Measurements from ENCODE around the gene MEGF11. TPM values are rescaled to one million over a fixed set of nuclear protein-coding genes. Genes with fewer than 3 reads are reported as not detected.

MEGF11 gene
- total RNA-seq, 1 donor from 2014 or later, result 0.25 TPM

DNA sequence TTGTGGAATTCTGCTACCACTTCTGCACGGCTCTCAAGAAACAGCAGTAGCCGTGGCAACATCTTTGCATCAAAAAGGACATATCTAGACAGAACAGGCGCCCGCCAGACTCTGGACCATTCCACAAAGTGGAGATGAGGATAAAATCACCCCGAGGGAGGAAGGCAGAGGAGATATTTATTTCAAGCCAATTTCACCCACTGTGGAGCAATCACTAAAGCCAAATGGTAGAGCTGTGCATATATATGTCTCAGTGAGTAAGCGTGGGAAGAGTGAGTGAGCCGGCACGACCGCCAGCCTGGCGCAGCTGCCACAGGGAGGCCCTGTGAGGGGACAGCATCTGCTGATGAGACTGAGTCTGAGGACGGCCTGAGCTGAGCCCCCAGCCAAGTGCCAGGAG lies 111.3 kb downstream of the MEGF11 start:
- no peak overlapping the region for H3K4me3 ChIP-seq
- no peaks in the 10 kb centered on the region for H3K4me1 ChIP-seq
- no peak overlapping the region for H3K27ac ChIP-seq
- no peaks in the 10 kb centered on the region for H3K36me3 ChIP-seq
- H3K9me3 ChIP-seq, result no peaks in the 10 kb centered on the region
- no peaks in the 10 kb centered on the region for H3K27me3 ChIP-seq
- no peak for TF ChIP-seq POLR2A (IDR thresholded peaks at IDR 0.05)
- TF ChIP-seq POLR2AphosphoS5 (IDR thresholded peaks at IDR 0.05; ENCODE audit: insufficient read depth in 1 of 2, low read depth in 1 of 2), result no peak
- TF ChIP-seq, protein P1, sequence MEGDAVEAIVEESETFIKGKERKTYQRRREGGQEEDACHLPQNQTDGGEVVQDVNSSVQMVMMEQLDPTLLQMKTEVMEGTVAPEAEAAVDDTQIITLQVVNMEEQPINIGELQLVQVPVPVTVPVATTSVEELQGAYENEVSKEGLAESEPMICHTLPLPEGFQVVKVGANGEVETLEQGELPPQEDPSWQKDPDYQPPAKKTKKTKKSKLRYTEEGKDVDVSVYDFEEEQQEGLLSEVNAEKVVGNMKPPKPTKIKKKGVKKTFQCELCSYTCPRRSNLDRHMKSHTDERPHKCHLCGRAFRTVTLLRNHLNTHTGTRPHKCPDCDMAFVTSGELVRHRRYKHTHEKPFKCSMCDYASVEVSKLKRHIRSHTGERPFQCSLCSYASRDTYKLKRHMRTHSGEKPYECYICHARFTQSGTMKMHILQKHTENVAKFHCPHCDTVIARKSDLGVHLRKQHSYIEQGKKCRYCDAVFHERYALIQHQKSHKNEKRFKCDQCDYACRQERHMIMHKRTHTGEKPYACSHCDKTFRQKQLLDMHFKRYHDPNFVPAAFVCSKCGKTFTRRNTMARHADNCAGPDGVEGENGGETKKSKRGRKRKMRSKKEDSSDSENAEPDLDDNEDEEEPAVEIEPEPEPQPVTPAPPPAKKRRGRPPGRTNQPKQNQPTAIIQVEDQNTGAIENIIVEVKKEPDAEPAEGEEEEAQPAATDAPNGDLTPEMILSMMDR (IDR thresholded peaks at IDR 0.05), result no peak
- DNase-seq (ENCODE audit: extremely low spot score in 2 of 2), result no peak
- intact Hi-C loops (cut with DNase I), result no loop called here

DNA sequence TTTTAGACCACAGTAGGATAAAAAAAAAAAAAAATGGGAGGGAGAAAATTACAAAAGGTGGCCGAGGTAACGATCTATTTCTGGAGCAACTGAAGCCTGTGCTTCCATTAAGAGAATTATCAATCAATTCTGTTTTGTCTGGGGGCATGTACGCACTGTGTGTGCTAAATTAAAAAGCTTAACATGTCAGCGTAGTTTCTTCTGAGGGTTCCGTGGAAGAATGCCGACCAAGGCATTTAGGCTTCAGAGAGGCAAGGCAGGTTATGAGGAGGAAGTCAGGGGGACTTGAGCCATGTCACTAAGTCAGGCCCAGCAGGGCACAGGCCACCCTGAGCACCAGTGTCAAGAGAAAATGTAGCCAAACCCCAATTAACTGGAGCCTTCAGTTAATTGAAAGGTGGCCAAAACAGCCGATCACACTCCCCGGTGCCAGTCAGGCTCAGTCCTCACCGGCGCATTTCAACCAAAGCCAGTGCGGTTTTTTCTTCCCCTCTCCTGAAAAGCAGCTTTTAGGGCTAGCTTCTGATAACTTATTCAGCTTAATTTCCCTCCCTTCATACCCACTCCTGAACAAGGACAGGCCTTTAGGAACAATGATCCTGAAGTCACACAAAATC lies 113.9 kb downstream of the MEGF11 start:
- intact Hi-C loops (cut with DNase I), result no loop called here
- DNase-seq (ENCODE audit: extremely low spot score in 2 of 2), result no peak
- no peaks in the 10 kb centered on the region for H3K36me3 ChIP-seq
- H3K9me3 ChIP-seq, result no peaks in the 10 kb centered on the region
- TF ChIP-seq, protein P1 (IDR thresholded peaks at IDR 0.05), result no peak
- TF ChIP-seq POLR2A (IDR thresholded peaks at IDR 0.05) (no peak), POLR2AphosphoS5 (IDR thresholded peaks at IDR 0.05; ENCODE audit: insufficient read depth in 1 of 2, low read depth in 1 of 2) (no peak)
- H3K4me3 ChIP-seq, result no peak overlapping the region
- H3K4me1 ChIP-seq, result no peaks in the 10 kb centered on the region
- no peak overlapping the region for H3K27ac ChIP-seq
- H3K27me3 ChIP-seq, result no peaks in the 10 kb centered on the region

DNA sequence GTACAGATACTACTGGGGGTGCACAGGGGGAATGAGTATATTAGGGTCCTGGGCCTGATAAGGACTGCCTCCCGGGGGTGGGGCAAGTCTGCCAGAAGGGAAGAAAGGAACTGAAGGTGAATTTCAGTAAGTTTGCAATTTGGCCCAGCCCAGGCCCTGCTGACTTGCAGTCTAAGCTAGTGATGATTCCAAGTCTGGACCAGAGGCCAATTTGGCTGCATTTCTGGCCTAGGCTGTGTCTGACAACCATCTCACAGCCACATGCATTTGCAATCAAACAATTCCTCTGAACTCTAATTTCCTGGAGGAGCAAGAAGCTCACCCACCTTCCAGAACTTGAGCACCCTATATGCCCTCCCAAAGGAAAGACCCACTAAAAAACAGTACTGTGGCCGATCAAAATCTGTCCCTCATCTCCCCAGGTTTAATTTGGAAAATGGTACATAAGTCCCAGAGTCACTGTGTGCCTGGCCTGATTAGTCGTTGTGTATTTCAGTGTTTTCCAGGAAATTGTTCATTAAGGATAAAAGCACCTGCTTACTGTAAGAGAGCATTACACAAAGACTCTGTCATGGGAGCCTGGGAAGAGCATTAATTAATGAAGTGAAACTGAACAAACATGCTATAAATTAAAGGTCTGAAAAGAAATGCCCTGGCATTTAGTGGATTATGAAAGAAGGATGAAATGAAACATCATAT lies 114.5 kb downstream of the MEGF11 start:
- intact Hi-C loops (cut with DNase I), result no loop called here
- TF ChIP-seq POLR2AphosphoS5 (IDR thresholded peaks at IDR 0.05; ENCODE audit: insufficient read depth in 1 of 2, low read depth in 1 of 2), result no peak
- TF ChIP-seq POLR2A (IDR thresholded peaks at IDR 0.05), result no peak
- TF ChIP-seq, protein P1 (IDR thresholded peaks at IDR 0.05), result no peak
- no peak for DNase-seq (ENCODE audit: extremely low spot score in 2 of 2)
- Histone ChIP-seq H3K27me3 (no peaks in the 10 kb centered on the region), H3K4me3 (no peak overlapping the region), H3K36me3 (no peaks in the 10 kb centered on the region), H3K27ac (no peak overlapping the region), H3K9me3 (no peaks in the 10 kb centered on the region), H3K4me1 (no peaks in the 10 kb centered on the region)

DNA sequence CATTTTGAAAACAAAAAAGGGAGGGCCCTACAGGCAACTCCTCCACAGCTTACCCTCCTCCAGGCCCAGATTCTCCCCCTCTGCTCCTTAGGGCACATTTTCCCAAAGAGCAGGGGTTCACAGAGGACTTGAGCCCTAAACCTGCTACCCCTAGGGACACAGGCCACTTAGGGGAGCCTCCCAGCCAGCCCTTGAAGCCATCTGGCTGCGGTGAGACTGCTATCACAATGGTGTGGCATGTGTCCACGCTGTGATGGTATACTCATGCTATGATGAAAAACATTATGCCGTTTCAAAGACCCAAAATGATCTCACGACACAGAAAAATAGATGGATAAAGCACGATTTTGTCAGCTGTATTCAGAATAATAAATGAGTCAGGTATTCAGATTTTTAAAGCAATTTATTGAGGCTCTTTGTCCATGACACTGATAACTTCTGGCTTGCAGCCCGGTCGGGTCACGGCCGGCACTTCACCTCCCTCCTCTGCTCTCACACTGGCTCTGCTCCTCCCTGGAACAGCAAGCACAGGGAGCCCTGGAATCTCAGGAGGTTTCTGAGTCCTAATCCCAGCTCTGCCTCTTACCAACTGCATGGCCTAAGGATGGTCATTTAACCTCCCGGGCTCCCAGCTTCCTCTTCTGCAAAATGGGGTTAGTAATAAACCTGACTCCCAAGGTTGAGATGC lies 115.3 kb downstream of the MEGF11 start:
- H3K9me3 ChIP-seq, result no peaks in the 10 kb centered on the region
- no peaks in the 10 kb centered on the region for H3K27me3 ChIP-seq
- H3K27ac ChIP-seq, result no peak overlapping the region
- intact Hi-C loops (cut with DNase I), result no loop called here
- no peak for DNase-seq (ENCODE audit: extremely low spot score in 2 of 2)
- H3K36me3 ChIP-seq, result no peaks in the 10 kb centered on the region
- no peak overlapping the region for H3K4me3 ChIP-seq
- H3K4me1 ChIP-seq, result no peaks in the 10 kb centered on the region
- TF ChIP-seq POLR2AphosphoS5 (IDR thresholded peaks at IDR 0.05; ENCODE audit: insufficient read depth in 1 of 2, low read depth in 1 of 2) (no peak), POLR2A (IDR thresholded peaks at IDR 0.05) (no peak)
- TF ChIP-seq, protein P1 (IDR thresholded peaks at IDR 0.05), result no peak
